ENCODE results near the gene INSRR.

DNA sequence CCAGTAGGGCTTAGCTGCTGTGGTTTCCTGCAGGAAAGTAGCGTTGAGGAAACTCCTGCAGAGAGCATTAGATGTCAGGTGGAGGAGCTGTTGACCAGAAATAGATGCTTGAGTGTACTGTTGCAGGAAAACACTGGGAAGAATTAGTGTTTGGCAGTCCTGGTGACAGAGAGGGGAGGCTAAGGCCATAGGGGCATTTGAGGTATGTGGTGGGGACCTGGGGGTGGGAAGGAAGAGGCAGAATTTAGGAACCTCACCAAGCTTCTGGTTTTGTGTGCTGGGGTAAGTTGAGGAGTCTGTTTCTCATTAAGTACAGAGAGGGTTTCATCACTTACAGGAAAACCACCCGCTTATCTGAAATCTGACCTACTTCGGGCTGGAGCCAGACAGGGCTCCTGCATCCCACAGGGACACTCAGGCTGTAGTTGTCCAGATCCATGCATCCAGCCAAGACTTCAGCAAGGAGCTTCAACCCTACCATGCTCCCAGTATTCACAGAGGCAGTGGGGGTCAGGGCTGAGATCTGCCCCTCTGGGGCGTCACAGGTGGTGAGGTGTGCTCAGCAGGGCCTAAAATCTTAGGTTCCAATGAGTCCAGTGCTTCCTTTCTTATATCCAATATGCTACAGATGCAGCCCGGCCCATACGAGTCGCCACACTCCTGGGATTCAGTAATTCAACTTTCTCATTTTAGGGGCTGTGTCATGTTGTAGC is 57.4 kb downstream of the INSRR start:
- TF ChIP-seq, protein P1, sequence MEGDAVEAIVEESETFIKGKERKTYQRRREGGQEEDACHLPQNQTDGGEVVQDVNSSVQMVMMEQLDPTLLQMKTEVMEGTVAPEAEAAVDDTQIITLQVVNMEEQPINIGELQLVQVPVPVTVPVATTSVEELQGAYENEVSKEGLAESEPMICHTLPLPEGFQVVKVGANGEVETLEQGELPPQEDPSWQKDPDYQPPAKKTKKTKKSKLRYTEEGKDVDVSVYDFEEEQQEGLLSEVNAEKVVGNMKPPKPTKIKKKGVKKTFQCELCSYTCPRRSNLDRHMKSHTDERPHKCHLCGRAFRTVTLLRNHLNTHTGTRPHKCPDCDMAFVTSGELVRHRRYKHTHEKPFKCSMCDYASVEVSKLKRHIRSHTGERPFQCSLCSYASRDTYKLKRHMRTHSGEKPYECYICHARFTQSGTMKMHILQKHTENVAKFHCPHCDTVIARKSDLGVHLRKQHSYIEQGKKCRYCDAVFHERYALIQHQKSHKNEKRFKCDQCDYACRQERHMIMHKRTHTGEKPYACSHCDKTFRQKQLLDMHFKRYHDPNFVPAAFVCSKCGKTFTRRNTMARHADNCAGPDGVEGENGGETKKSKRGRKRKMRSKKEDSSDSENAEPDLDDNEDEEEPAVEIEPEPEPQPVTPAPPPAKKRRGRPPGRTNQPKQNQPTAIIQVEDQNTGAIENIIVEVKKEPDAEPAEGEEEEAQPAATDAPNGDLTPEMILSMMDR (IDR thresholded peaks at IDR 0.05) = no peak
- TF ChIP-seq, protein P2, sequence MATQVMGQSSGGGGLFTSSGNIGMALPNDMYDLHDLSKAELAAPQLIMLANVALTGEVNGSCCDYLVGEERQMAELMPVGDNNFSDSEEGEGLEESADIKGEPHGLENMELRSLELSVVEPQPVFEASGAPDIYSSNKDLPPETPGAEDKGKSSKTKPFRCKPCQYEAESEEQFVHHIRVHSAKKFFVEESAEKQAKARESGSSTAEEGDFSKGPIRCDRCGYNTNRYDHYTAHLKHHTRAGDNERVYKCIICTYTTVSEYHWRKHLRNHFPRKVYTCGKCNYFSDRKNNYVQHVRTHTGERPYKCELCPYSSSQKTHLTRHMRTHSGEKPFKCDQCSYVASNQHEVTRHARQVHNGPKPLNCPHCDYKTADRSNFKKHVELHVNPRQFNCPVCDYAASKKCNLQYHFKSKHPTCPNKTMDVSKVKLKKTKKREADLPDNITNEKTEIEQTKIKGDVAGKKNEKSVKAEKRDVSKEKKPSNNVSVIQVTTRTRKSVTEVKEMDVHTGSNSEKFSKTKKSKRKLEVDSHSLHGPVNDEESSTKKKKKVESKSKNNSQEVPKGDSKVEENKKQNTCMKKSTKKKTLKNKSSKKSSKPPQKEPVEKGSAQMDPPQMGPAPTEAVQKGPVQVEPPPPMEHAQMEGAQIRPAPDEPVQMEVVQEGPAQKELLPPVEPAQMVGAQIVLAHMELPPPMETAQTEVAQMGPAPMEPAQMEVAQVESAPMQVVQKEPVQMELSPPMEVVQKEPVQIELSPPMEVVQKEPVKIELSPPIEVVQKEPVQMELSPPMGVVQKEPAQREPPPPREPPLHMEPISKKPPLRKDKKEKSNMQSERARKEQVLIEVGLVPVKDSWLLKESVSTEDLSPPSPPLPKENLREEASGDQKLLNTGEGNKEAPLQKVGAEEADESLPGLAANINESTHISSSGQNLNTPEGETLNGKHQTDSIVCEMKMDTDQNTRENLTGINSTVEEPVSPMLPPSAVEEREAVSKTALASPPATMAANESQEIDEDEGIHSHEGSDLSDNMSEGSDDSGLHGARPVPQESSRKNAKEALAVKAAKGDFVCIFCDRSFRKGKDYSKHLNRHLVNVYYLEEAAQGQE (IDR thresholded peaks at IDR 0.05; ENCODE audit: insufficient read depth in 1 of 2, low read depth in 2 of 2, low read length in 1 of 2) = no peak
- TF ChIP-seq TCF7L2 (IDR thresholded peaks at IDR 0.05; ENCODE audit: low read depth, low read length) = no peak
- TF ChIP-seq SIN3A (IDR thresholded peaks at IDR 0.05; ENCODE audit: borderline replicate concordance, insufficient read depth, low read depth, low read length) = no peak
